ENCODE measurements around the gene ACD.

Gene ACD

DNA sequence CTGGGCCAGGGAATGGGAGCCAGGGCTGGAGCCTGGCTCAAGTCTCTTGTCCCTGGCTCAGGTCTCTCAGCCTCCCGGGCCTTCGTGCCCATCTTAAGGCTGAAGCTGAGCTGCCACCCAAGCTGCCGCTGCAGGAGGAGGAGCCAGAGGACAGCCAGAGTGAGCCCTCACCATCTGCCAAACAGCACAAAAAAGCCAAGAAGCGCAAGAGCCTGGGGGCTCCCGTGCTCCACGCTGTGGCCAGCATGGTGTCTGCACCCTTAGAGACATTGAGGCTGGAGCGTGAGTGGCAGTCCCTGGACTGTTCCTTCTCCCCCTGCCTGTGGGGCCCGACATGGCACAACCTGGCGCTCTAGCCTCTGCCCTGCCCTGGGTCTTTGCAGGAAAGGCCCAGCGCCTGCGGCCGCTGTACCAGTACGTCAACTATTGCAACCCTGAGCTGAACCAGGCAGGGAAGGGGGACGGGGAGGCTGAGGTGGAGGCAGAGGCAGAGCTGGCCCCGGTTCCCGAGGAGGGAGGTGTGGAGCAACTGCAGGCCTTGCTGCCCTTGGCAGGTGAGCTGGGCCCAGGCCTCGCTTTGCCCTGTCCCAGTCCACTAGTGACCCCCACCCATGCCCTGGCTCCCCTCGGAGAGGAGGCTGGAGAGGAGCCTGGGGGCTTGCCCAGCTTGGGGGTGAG lies 7.9 kb upstream of the ACD start:
- Histone ChIP-seq H3K9ac (ENCODE audit: low read length) (peak overlapping the region; percentile 74; the same call in 1 of the 2 replicates), H3K36me3 (ENCODE audit: insufficient read depth, low read length) (peaks cover 5% of the 10 kb centered on the region; the same call in 1 of the 2 replicates), H3K9me2 (ENCODE audit: low read depth, low read length) (no peaks in the 10 kb centered on the region), H3K27me3 (ENCODE audit: insufficient read depth, low read length) (no peaks in the 10 kb centered on the region), H2AFZ (ENCODE audit: low read length) (no peak overlapping the region), H3K9me3 (ENCODE audit: low read length) (no peaks in the 10 kb centered on the region), H3K4me3 (ENCODE audit: low read depth, low read length, poor library complexity, severe bottlenecking) (peak overlapping the region; percentile 70), H3K27ac (ENCODE audit: low read depth, low read length, poor library complexity, severe bottlenecking) (peak overlapping the region; percentile 75), H4K20me1 (ENCODE audit: insufficient read depth, low read length) (no peaks in the 10 kb centered on the region), H3F3A (ENCODE audit: insufficient read depth, low read length) (no peaks in the 10 kb centered on the region), H3K79me2 (ENCODE audit: insufficient read depth, low read length) (no peaks in the 10 kb centered on the region), H3K4me1 (ENCODE audit: insufficient read depth, low read length, severe bottlenecking) (peaks cover 35% of the 10 kb centered on the region), H3K4me2 (ENCODE audit: low read length) (peak overlapping the region; percentile 85)
- no peak for TF ChIP-seq EZH2 (IDR thresholded peaks at IDR 0.05; ENCODE audit: borderline replicate concordance, low read length)
- TF ChIP-seq, protein P1, sequence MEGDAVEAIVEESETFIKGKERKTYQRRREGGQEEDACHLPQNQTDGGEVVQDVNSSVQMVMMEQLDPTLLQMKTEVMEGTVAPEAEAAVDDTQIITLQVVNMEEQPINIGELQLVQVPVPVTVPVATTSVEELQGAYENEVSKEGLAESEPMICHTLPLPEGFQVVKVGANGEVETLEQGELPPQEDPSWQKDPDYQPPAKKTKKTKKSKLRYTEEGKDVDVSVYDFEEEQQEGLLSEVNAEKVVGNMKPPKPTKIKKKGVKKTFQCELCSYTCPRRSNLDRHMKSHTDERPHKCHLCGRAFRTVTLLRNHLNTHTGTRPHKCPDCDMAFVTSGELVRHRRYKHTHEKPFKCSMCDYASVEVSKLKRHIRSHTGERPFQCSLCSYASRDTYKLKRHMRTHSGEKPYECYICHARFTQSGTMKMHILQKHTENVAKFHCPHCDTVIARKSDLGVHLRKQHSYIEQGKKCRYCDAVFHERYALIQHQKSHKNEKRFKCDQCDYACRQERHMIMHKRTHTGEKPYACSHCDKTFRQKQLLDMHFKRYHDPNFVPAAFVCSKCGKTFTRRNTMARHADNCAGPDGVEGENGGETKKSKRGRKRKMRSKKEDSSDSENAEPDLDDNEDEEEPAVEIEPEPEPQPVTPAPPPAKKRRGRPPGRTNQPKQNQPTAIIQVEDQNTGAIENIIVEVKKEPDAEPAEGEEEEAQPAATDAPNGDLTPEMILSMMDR (IDR thresholded peaks at IDR 0.05; ENCODE audit: low read length) = peak; percentile 78

DNA sequence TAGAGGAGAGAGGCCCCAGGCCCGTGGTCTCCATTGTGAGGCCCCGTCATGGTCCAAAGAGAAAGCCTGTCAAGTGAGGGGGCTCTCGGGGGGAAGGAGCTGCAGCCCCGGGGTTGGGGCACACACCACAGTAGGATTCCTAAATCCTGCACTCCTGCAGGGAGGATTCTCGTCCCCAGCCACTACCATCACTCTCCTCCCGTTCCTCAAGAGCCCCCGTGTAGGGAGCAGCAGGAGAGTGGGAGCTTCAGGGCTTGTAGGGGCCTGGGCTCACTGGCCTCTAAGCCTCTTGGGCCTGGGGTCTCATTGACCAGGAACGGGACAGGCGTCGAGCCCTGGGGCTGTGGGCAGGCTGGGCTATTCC lies 7.4 kb upstream of the ACD start:
- Histone ChIP-seq H3F3A (ENCODE audit: insufficient read depth, low read length) (no peaks in the 10 kb centered on the region), H3K27ac (ENCODE audit: low read depth, low read length, poor library complexity, severe bottlenecking) (peak overlapping the region; percentile 75), H4K20me1 (ENCODE audit: insufficient read depth, low read length) (no peaks in the 10 kb centered on the region), H2AFZ (ENCODE audit: low read length) (no peak overlapping the region), H3K36me3 (ENCODE audit: insufficient read depth, low read length) (peaks cover 10% of the 10 kb centered on the region; the same call in 1 of the 2 replicates), H3K4me2 (ENCODE audit: low read length) (peak overlapping the region; percentile 85), H3K9ac (ENCODE audit: low read length) (peak overlapping the region; percentile 74), H3K27me3 (ENCODE audit: insufficient read depth, low read length) (no peaks in the 10 kb centered on the region), H3K4me3 (ENCODE audit: low read depth, low read length, poor library complexity, severe bottlenecking) (peak overlapping the region; percentile 70), H3K79me2 (ENCODE audit: insufficient read depth, low read length) (no peaks in the 10 kb centered on the region), H3K4me1 (ENCODE audit: insufficient read depth, low read length, severe bottlenecking) (peaks cover 33% of the 10 kb centered on the region), H3K9me3 (ENCODE audit: low read length) (no peaks in the 10 kb centered on the region), H3K9me2 (ENCODE audit: low read depth, low read length) (no peaks in the 10 kb centered on the region)
- TF ChIP-seq, protein P1 (IDR thresholded peaks at IDR 0.05; ENCODE audit: low read length) = no peak
- TF ChIP-seq EZH2 (IDR thresholded peaks at IDR 0.05; ENCODE audit: borderline replicate concordance, low read length) = no peak

DNA sequence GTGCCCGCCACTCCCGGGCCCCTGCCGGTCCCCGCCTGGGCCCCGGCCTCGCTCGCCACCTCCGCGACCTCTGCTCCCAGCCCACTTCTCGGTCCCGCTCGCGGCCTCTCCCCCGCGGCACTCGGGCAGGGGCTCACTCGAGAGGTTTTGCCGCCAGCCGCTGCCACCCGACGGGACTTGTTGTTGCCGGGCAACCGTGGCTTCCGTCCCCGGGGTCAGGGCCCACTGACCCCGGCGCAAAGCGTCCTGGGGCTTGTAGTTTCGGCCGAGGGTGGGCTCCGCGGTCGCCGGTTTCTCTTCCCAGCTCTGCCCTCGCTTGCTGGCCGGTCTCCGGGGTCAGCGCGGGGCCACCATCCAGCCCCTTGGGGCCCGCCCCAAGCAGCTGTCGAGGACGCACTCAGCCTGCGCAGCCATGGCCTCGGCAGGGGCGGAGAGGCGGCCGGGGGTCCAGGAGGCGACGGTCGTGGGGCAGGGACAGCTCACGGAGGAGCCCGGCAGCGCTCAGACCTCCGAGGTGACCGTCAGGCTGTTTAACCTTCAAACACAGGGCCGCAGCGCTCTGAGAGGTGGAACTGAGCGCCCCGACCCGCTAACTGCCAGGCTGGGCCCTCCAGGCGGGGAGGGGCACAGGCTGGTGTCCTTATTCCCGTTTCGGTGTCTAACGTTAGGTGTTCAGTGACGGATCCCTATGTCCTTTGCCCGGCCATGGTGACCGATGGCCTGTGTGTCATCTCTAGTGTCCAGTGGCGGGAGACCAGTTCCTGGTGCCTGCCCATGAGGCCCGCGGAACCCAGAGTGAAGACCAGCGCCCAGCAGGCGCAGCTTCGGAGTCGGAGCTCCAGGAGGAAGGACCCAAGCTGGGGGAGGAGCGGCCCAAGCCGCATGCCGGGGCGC lies 6.7 kb upstream of the ACD start, which contains the start of the genes C16orf86 and ENKD1:
TSS of gene C16orf86 (plus strand) at position 256 of the 894 bp plus-strand sequence. CDS start at position 413, 157 bp downstream.
TSS of gene ENKD1 (minus strand) at position 192 of the 894 bp plus-strand sequence. CDS start 308 bp downstream, outside the sequence.
- Histone ChIP-seq H3K36me3 (ENCODE audit: insufficient read depth, low read length) (peaks cover 11% of the 10 kb centered on the region; the same call in 1 of the 2 replicates), H3K9me3 (ENCODE audit: low read length) (no peaks in the 10 kb centered on the region), H3F3A (ENCODE audit: insufficient read depth, low read length) (no peaks in the 10 kb centered on the region), H3K79me2 (ENCODE audit: insufficient read depth, low read length) (no peaks in the 10 kb centered on the region), H3K4me3 (ENCODE audit: low read depth, low read length, poor library complexity, severe bottlenecking) (peak within 1 kb of the TSS; percentile 70), H3K27ac (ENCODE audit: low read depth, low read length, poor library complexity, severe bottlenecking) (peak within 1 kb of the TSS; percentile 75), H3K4me1 (ENCODE audit: insufficient read depth, low read length, severe bottlenecking) (peaks cover 33% of the 10 kb centered on the region), H4K20me1 (ENCODE audit: insufficient read depth, low read length) (no peaks in the 10 kb centered on the region), H3K9ac (ENCODE audit: low read length) (peak within 1 kb of the TSS; percentile 74), H3K4me2 (ENCODE audit: low read length) (peak within 1 kb of the TSS; percentile 85), H3K27me3 (ENCODE audit: insufficient read depth, low read length) (no peaks in the 10 kb centered on the region), H2AFZ (ENCODE audit: low read length) (no peak within 1 kb of the TSS), H3K9me2 (ENCODE audit: low read depth, low read length) (no peaks in the 10 kb centered on the region)
- TF ChIP-seq, protein P1 (IDR thresholded peaks at IDR 0.05; ENCODE audit: low read length) = no peak
- TF ChIP-seq EZH2 (IDR thresholded peaks at IDR 0.05; ENCODE audit: borderline replicate concordance, low read length) = no peak
